ENCODE results near the gene PPP3CA.
A peak's percentile ranks its signal among the peaks of the same experiment; 100 is the strongest.

The PPP3CA gene

GRCh38 chr4:101039367-101039766 lies 308.0 kb downstream of the PPP3CA start:
- H3K27me3 ChIP-seq (ENCODE audit: control insufficient read depth, insufficient read depth, low read length) = no peaks in the 10 kb centered on the region
- H3K4me1 ChIP-seq (ENCODE audit: control insufficient read depth, insufficient read depth, low read length) = peaks cover 1% of the 10 kb centered on the region; the same call in 1 of the 2 replicates
- H3K4me3 ChIP-seq (ENCODE audit: low read length) = no peak overlapping the region
- no peak for DNase-seq (ENCODE audit: low read depth, low spot score)
- no peaks in the 10 kb centered on the region for H3K36me3 ChIP-seq (ENCODE audit: control insufficient read depth, insufficient read depth, low read length)
- H3K27ac ChIP-seq (ENCODE audit: low read length) = no peak overlapping the region
- no peaks in the 10 kb centered on the region for H3K9me3 ChIP-seq (ENCODE audit: control insufficient read depth, insufficient read depth, low read length)
- no CpG with 5 or more reads among the region's 5 CpGs for WGBS (ENCODE audit: insufficient coverage, insufficient read length)

- H3K4me3 ChIP-seq (ENCODE audit: low read length) = no peak overlapping the region
- H3K9me3 ChIP-seq (ENCODE audit: control insufficient read depth, insufficient read depth, low read length) = no peaks in the 10 kb centered on the region
- no peak for DNase-seq (ENCODE audit: low read depth, low spot score)
- WGBS (ENCODE audit: insufficient coverage, insufficient read length) = no CpG with 5 or more reads among the region's 1 CpG
- no peak overlapping the region for H3K27ac ChIP-seq (ENCODE audit: low read length)
- H3K36me3 ChIP-seq (ENCODE audit: control insufficient read depth, insufficient read depth, low read length) = no peaks in the 10 kb centered on the region
- H3K27me3 ChIP-seq (ENCODE audit: control insufficient read depth, insufficient read depth, low read length) = no peaks in the 10 kb centered on the region
- peaks cover 1% of the 10 kb centered on the region for H3K4me1 ChIP-seq (ENCODE audit: control insufficient read depth, insufficient read depth, low read length)
Measured at GRCh38 chr4:101037938-101038413, 309.4 kb downstream of the PPP3CA start.

- WGBS (ENCODE audit: insufficient coverage, insufficient read length) = 100% methylated on average over 2 of the region's 3 CpGs
Measured at GRCh38 chr4:101037249-101037648, 310.1 kb downstream of the PPP3CA start.

GRCh38 chr4:101035487-101035886 lies 311.8 kb downstream of the PPP3CA start:
- no CpG with 5 or more reads among the region's 2 CpGs for WGBS (ENCODE audit: insufficient coverage, insufficient read length)
- DNase-seq (ENCODE audit: low read depth, low spot score) = no peak
- peaks cover 4% of the 10 kb centered on the region for H3K4me1 ChIP-seq (ENCODE audit: control insufficient read depth, insufficient read depth, low read length)
- no peaks in the 10 kb centered on the region for H3K27me3 ChIP-seq (ENCODE audit: control insufficient read depth, insufficient read depth, low read length)
- no peaks in the 10 kb centered on the region for H3K9me3 ChIP-seq (ENCODE audit: control insufficient read depth, insufficient read depth, low read length)
- H3K36me3 ChIP-seq (ENCODE audit: control insufficient read depth, insufficient read depth, low read length) = no peaks in the 10 kb centered on the region
- no peak overlapping the region for H3K27ac ChIP-seq (ENCODE audit: low read length)
- H3K4me3 ChIP-seq (ENCODE audit: low read length) = no peak overlapping the region

More at GRCh38 chr4:101037249-101037648, 310.1 kb downstream of the PPP3CA start:
- no peak for DNase-seq (ENCODE audit: low read depth, low spot score)
- Histone ChIP-seq H3K36me3 (ENCODE audit: control insufficient read depth, insufficient read depth, low read length) (no peaks in the 10 kb centered on the region), H3K9me3 (ENCODE audit: control insufficient read depth, insufficient read depth, low read length) (no peaks in the 10 kb centered on the region), H3K4me3 (ENCODE audit: low read length) (no peak overlapping the region), H3K27me3 (ENCODE audit: control insufficient read depth, insufficient read depth, low read length) (no peaks in the 10 kb centered on the region), H3K4me1 (ENCODE audit: control insufficient read depth, insufficient read depth, low read length) (peaks cover 1% of the 10 kb centered on the region), H3K27ac (ENCODE audit: low read length) (no peak overlapping the region)

- no peaks in the 10 kb centered on the region for H3K9me3 ChIP-seq (ENCODE audit: control insufficient read depth, insufficient read depth, low read length)
- 100% methylated on average over 1 of the region's 3 CpGs for WGBS (ENCODE audit: insufficient coverage, insufficient read length)
- DNase-seq (ENCODE audit: low read depth, low spot score) = no peak
- no peak overlapping the region for H3K27ac ChIP-seq (ENCODE audit: low read length)
- no peak overlapping the region for H3K4me3 ChIP-seq (ENCODE audit: low read length)
- no peaks in the 10 kb centered on the region for H3K36me3 ChIP-seq (ENCODE audit: control insufficient read depth, insufficient read depth, low read length)
- H3K27me3 ChIP-seq (ENCODE audit: control insufficient read depth, insufficient read depth, low read length) = no peaks in the 10 kb centered on the region
- H3K4me1 ChIP-seq (ENCODE audit: control insufficient read depth, insufficient read depth, low read length) = peaks cover 4% of the 10 kb centered on the region
Measured at GRCh38 chr4:101033986-101034385, 313.3 kb downstream of the PPP3CA start.

- H3K27ac ChIP-seq (ENCODE audit: low read length) = no peak overlapping the region
- peaks cover 4% of the 10 kb centered on the region for H3K4me1 ChIP-seq (ENCODE audit: control insufficient read depth, insufficient read depth, low read length)
- no peaks in the 10 kb centered on the region for H3K27me3 ChIP-seq (ENCODE audit: control insufficient read depth, insufficient read depth, low read length)
- 100% methylated on average over 1 of the region's 3 CpGs for WGBS (ENCODE audit: insufficient coverage, insufficient read length)
- H3K9me3 ChIP-seq (ENCODE audit: control insufficient read depth, insufficient read depth, low read length) = no peaks in the 10 kb centered on the region
- H3K36me3 ChIP-seq (ENCODE audit: control insufficient read depth, insufficient read depth, low read length) = no peaks in the 10 kb centered on the region
- no peak for DNase-seq (ENCODE audit: low read depth, low spot score)
- H3K4me3 ChIP-seq (ENCODE audit: low read length) = no peak overlapping the region
Measured at GRCh38 chr4:101032541-101032940, 314.8 kb downstream of the PPP3CA start.

GRCh38 chr4:101031971-101032370 lies 315.4 kb downstream of the PPP3CA start:
- Histone ChIP-seq H3K27ac (ENCODE audit: low read length) (no peak overlapping the region), H3K4me3 (ENCODE audit: low read length) (no peak overlapping the region), H3K4me1 (ENCODE audit: control insufficient read depth, insufficient read depth, low read length) (peaks cover 2% of the 10 kb centered on the region)

GRCh38 chr4:101028886-101029285 lies 318.4 kb downstream of the PPP3CA start:
- no peak overlapping the region for H3K27ac ChIP-seq (ENCODE audit: low read length)
- H3K4me1 ChIP-seq (ENCODE audit: control insufficient read depth, insufficient read depth, low read length) = peaks cover 2% of the 10 kb centered on the region; the same call in 1 of the 2 replicates
- no peak for DNase-seq (ENCODE audit: low read depth, low spot score)
- H3K27me3 ChIP-seq (ENCODE audit: control insufficient read depth, insufficient read depth, low read length) = no peaks in the 10 kb centered on the region
- H3K36me3 ChIP-seq (ENCODE audit: control insufficient read depth, insufficient read depth, low read length) = no peaks in the 10 kb centered on the region
- no peaks in the 10 kb centered on the region for H3K9me3 ChIP-seq (ENCODE audit: control insufficient read depth, insufficient read depth, low read length)
- H3K4me3 ChIP-seq (ENCODE audit: low read length) = no peak overlapping the region

More at GRCh38 chr4:101031971-101032370, 315.4 kb downstream of the PPP3CA start:
- H3K36me3 ChIP-seq (ENCODE audit: control insufficient read depth, insufficient read depth, low read length) = no peaks in the 10 kb centered on the region
- peak; percentile 41 for DNase-seq (ENCODE audit: low read depth, low spot score)
- no CpG with 5 or more reads among the region's 5 CpGs for WGBS (ENCODE audit: insufficient coverage, insufficient read length)
- no peaks in the 10 kb centered on the region for H3K27me3 ChIP-seq (ENCODE audit: control insufficient read depth, insufficient read depth, low read length)
- H3K9me3 ChIP-seq (ENCODE audit: control insufficient read depth, insufficient read depth, low read length) = no peaks in the 10 kb centered on the region

- no peaks in the 10 kb centered on the region for H3K36me3 ChIP-seq (ENCODE audit: control insufficient read depth, insufficient read depth, low read length)
- H3K27me3 ChIP-seq (ENCODE audit: control insufficient read depth, insufficient read depth, low read length) = no peaks in the 10 kb centered on the region
Measured at GRCh38 chr4:101027721-101028120, 319.6 kb downstream of the PPP3CA start.

GRCh38 chr4:101025755-101026154 lies 321.6 kb downstream of the PPP3CA start:
- H3K9me3 ChIP-seq (ENCODE audit: control insufficient read depth, insufficient read depth, low read length) = no peaks in the 10 kb centered on the region
- H3K36me3 ChIP-seq (ENCODE audit: control insufficient read depth, insufficient read depth, low read length) = no peaks in the 10 kb centered on the region
- H3K4me1 ChIP-seq (ENCODE audit: control insufficient read depth, insufficient read depth, low read length) = peaks cover 3% of the 10 kb centered on the region; the same call in 1 of the 2 replicates
- DNase-seq (ENCODE audit: low read depth, low spot score) = no peak
- H3K27me3 ChIP-seq (ENCODE audit: control insufficient read depth, insufficient read depth, low read length) = no peaks in the 10 kb centered on the region
- H3K4me3 ChIP-seq (ENCODE audit: low read length) = no peak overlapping the region
- no peak overlapping the region for H3K27ac ChIP-seq (ENCODE audit: low read length)
- no CpG with 5 or more reads among the region's 8 CpGs for WGBS (ENCODE audit: insufficient coverage, insufficient read length)

More at GRCh38 chr4:101027721-101028120, 319.6 kb downstream of the PPP3CA start:
- Histone ChIP-seq H3K4me1 (ENCODE audit: control insufficient read depth, insufficient read depth, low read length) (peaks cover 2% of the 10 kb centered on the region; the same call in 1 of the 2 replicates), H3K27ac (ENCODE audit: low read length) (no peak overlapping the region), H3K9me3 (ENCODE audit: control insufficient read depth, insufficient read depth, low read length) (no peaks in the 10 kb centered on the region), H3K4me3 (ENCODE audit: low read length) (no peak overlapping the region)
- no peak for DNase-seq (ENCODE audit: low read depth, low spot score)
